ENCODE data around the gene LEMD1.

DNA sequence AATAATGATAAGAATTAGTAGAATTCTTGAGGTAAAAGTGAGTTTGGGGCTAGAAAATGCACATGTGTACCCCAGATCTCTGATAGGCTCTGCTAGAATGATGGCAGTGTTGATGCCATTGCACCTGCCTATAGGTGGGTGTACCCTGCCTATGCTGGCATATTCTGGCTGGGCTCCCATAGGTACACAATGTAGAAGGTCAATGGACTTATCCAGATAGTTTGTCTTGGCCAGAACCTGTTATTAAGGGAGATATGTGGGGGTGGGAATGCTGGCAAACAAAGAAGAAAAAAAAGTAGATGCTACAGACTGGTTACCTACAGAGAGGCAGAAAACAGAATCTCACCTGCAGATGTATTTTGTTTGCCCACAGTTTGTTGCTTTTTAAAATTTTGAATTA is 51.1 kb downstream of the LEMD1 start:
- TF ChIP-seq, protein P1, sequence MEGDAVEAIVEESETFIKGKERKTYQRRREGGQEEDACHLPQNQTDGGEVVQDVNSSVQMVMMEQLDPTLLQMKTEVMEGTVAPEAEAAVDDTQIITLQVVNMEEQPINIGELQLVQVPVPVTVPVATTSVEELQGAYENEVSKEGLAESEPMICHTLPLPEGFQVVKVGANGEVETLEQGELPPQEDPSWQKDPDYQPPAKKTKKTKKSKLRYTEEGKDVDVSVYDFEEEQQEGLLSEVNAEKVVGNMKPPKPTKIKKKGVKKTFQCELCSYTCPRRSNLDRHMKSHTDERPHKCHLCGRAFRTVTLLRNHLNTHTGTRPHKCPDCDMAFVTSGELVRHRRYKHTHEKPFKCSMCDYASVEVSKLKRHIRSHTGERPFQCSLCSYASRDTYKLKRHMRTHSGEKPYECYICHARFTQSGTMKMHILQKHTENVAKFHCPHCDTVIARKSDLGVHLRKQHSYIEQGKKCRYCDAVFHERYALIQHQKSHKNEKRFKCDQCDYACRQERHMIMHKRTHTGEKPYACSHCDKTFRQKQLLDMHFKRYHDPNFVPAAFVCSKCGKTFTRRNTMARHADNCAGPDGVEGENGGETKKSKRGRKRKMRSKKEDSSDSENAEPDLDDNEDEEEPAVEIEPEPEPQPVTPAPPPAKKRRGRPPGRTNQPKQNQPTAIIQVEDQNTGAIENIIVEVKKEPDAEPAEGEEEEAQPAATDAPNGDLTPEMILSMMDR (IDR thresholded peaks at IDR 0.05; ENCODE audit: insufficient read depth, low read length, poor library complexity, severe bottlenecking) = no peak
- no peak for TF ChIP-seq EZH2phosphoT487 (conservative IDR thresholded peaks at IDR 0.05; ENCODE audit: low read length)
